Mesenchymal stem cell (in vitro differentiated cells and primary cell): ENCODE results near the gene CSF1R. TPM values are rescaled to one million over a fixed set of nuclear protein-coding genes. Genes with fewer than 3 reads are reported as not detected.

ENCODE experiments used
- DNase-seq: peaks from one replicate; pipeline ENCODE4 v3.0.0-alpha.2; 2013
- H2AFZ ChIP-seq: one replicate; pipeline ENCODE4 v1.6.1; 2013; ENCODE audit warnings: low read depth, mild to moderate bottlenecking, control low read depth, inconsistent platforms, low read length, moderate library complexity
- H2AK5ac ChIP-seq: 2 replicates; pipeline ENCODE4 v1.6.1; 2013; ENCODE audit warnings: low read length, moderate library complexity, mild to moderate bottlenecking, inconsistent platforms; ENCODE audit not compliant: severe bottlenecking
- H2BK120ac ChIP-seq: one replicate; pipeline ENCODE4 v1.6.1; 2013; ENCODE audit warnings: low read depth, mild to moderate bottlenecking, inconsistent platforms, low read length, moderate library complexity
- H2BK12ac ChIP-seq, 2 experiments: one replicate each; pipeline ENCODE4 v1.6.1; 2013; ENCODE audit warnings: inconsistent platforms in 2 of 2, low read length in 2 of 2, mild to moderate bottlenecking in 2 of 2, moderate library complexity in 2 of 2, control low read depth in 1 of 2
- H2BK15ac ChIP-seq: one replicate; pipeline ENCODE4 v1.6.1; 2013; ENCODE audit warnings: mild to moderate bottlenecking, low read depth, inconsistent platforms; ENCODE audit not compliant: poor library complexity, severe bottlenecking
- H2BK5ac ChIP-seq: 2 replicates; pipeline ENCODE4 v1.6.1; 2013; ENCODE audit warnings: low read depth, mild to moderate bottlenecking, low read length, control low read depth, inconsistent platforms; ENCODE audit not compliant: poor library complexity, severe bottlenecking
- H3K14ac ChIP-seq, 2 experiments: one replicate each; pipeline ENCODE4 v1.6.1; 2013; ENCODE audit warnings: inconsistent platforms in 2 of 2, low read length in 2 of 2, control low read depth in 1 of 2, mild to moderate bottlenecking in 1 of 2, moderate library complexity in 1 of 2
- H3K18ac ChIP-seq, 2 experiments: one replicate each; pipeline ENCODE4 v1.6.1; 2013; ENCODE audit warnings: inconsistent platforms in 2 of 2, low read length in 2 of 2, control low read depth in 1 of 2, low read depth in 1 of 2, mild to moderate bottlenecking in 1 of 2
- H3K23ac ChIP-seq, 2 experiments: one replicate each; pipeline ENCODE4 v1.6.1; 2013; ENCODE audit warnings: inconsistent platforms in 2 of 2, low read length in 2 of 2, mild to moderate bottlenecking in 2 of 2, moderate library complexity in 2 of 2, control low read depth in 1 of 2
- H3K27ac ChIP-seq: 2 replicates; pipeline ENCODE4 v1.5.1; 2013; ENCODE audit warnings: mild to moderate bottlenecking, moderate library complexity, low read length, control low read depth, inconsistent platforms; ENCODE audit not compliant: poor library complexity, severe bottlenecking
- H3K27me3 ChIP-seq, 2 experiments: 2 replicates each; pipeline versions ENCODE4 v1.6.1 to v1.7.0; 2013; ENCODE audit warnings: low read length in 2 of 2, mild to moderate bottlenecking in 2 of 2, moderate library complexity in 2 of 2, control low read depth in 1 of 2, inconsistent platforms in 1 of 2; ENCODE audit not compliant: control insufficient read depth in 1 of 2, insufficient read depth in 1 of 2
- H3K36me3 ChIP-seq, 2 experiments: 2 replicates each; pipeline versions ENCODE4 v1.6.1 to v1.7.0; 2013; ENCODE audit warnings: low read length in 2 of 2, control low read depth in 1 of 2, inconsistent platforms in 1 of 2, low read depth in 1 of 2, mild to moderate bottlenecking in 1 of 2; ENCODE audit not compliant: insufficient read depth in 2 of 2, control insufficient read depth in 1 of 2
- H3K4ac ChIP-seq, 2 experiments: one replicate each; pipeline ENCODE4 v1.6.1; 2013; ENCODE audit warnings: inconsistent platforms in 2 of 2, low read length in 2 of 2, mild to moderate bottlenecking in 2 of 2, moderate library complexity in 2 of 2, control low read depth in 1 of 2, low read depth in 1 of 2
- H3K4me1 ChIP-seq: 2 replicates; pipeline ENCODE4 v1.6.1; 2013; ENCODE audit warnings: low read depth, low read length, control low read depth; ENCODE audit not compliant: control insufficient read depth, insufficient read depth
- H3K4me2 ChIP-seq: 2 replicates; pipeline ENCODE4 v1.6.1; 2013; ENCODE audit warnings: low read length, mild to moderate bottlenecking, inconsistent platforms; ENCODE audit not compliant: poor library complexity, severe bottlenecking
- H3K4me3 ChIP-seq, 2 experiments: 2 replicates each; pipeline versions ENCODE4 v1.5.1 to v1.7.0; 2013; ENCODE audit warnings: low read length in 2 of 2, mild to moderate bottlenecking in 2 of 2, control low read depth in 1 of 2, low read depth in 1 of 2; ENCODE audit not compliant: insufficient read depth in 1 of 2
- H3K79me1 ChIP-seq: replicated peaks from 2 replicates; pipeline ENCODE4 v1.6.1; 2013; ENCODE audit warnings: mild to moderate bottlenecking, control low read depth, low read length, inconsistent platforms; ENCODE audit not compliant: poor library complexity, severe bottlenecking
- H3K9ac ChIP-seq: 2 replicates; pipeline ENCODE4 v1.7.0; 2013; ENCODE audit warnings: mild to moderate bottlenecking, low read length, moderate library complexity
- H3K9me3 ChIP-seq: 2 replicates; pipeline ENCODE4 v1.7.0; 2013; ENCODE audit warnings: mild to moderate bottlenecking, low read length; ENCODE audit not compliant: control insufficient read depth
- H4K8ac ChIP-seq: one replicate; pipeline ENCODE4 v1.6.1; 2013; ENCODE audit warnings: inconsistent platforms, mild to moderate bottlenecking, low read length, moderate library complexity
- H4K91ac ChIP-seq: one replicate; pipeline ENCODE4 v1.6.1; 2013; ENCODE audit warnings: mild to moderate bottlenecking, low read length, inconsistent platforms
- WGBS: methylation state at CpG from one replicate; pipeline ENCODE4 v1.1.7; 2013; ENCODE audit warnings: mixed read lengths; 5-methylcytosine and 5-hydroxymethylcytosine counted together
- polyA plus RNA-seq, 2 experiments: library from polyadenylated mRNA; stranded (reverse); fragments of 200-250 nt; gene quantifications; one replicate each; pipeline ENCODE4 v1.2.3, GENCODE V29; 2013

CSF1R gene
- 0.06 TPM for polyA plus RNA-seq (2013, experiment 1 of 2)
- polyA plus RNA-seq (2013, experiment 2 of 2) = 0.12 TPM

- peaks cover 4% of the 10 kb centered on the region for H3K4me1 ChIP-seq
- H4K91ac ChIP-seq = no peak within 1 kb of the TSS
- H3K9ac ChIP-seq = no peak within 1 kb of the TSS
- H3K9me3 ChIP-seq = no peaks in the 10 kb centered on the region
- no peak within 1 kb of the TSS for H2BK5ac ChIP-seq
- H2BK120ac ChIP-seq = no peak within 1 kb of the TSS
- 91% methylated on average over 9 of the region's 9 CpGs for WGBS
- H3K4me2 ChIP-seq = no peak within 1 kb of the TSS
- no peak within 1 kb of the TSS for H4K8ac ChIP-seq
- H2BK15ac ChIP-seq = no peak within 1 kb of the TSS
- no peak within 1 kb of the TSS for H3K4me3 ChIP-seq
- no peak within 1 kb of the TSS for H2BK12ac ChIP-seq
- H3K23ac ChIP-seq = no peak within 1 kb of the TSS
- H3K27me3 ChIP-seq = peaks cover 0 to 23% of the 10 kb centered on the region in 2 experiments
- DNase-seq = no peak
- H3K14ac ChIP-seq = no peak within 1 kb of the TSS
- no peak within 1 kb of the TSS for H3K4ac ChIP-seq
- no peak within 1 kb of the TSS for H3K18ac ChIP-seq
- H3K79me1 ChIP-seq = no peaks in the 10 kb centered on the region
- no peak within 1 kb of the TSS for H2AK5ac ChIP-seq
- H3K36me3 ChIP-seq = no peaks in the 10 kb centered on the region
- H2AFZ ChIP-seq = no peak within 1 kb of the TSS
- H3K27ac ChIP-seq = no peak within 1 kb of the TSS
Measured at GRCh38 chr5:150085950-150086715, at the start of gene CSF1R. TSS of gene CSF1R (minus strand) at chr5:150086554. CDS start at chr5:150086427, 127 bp downstream.

GRCh38 chr5:150135557-150136304 is 49.4 kb upstream of the CSF1R start:
- Histone ChIP-seq H3K27ac (peak overlapping the region; percentile 99), H2BK5ac (peak overlapping the region; percentile 36), H2AFZ (no peak overlapping the region), H2BK120ac (no peak overlapping the region), H3K18ac (peak overlapping the region; percentile 8 to 13), H3K79me1 (peaks cover 16% of the 10 kb centered on the region), H3K23ac (no peak overlapping the region), H2AK5ac (peak overlapping the region; percentile 26), H3K9me3 (no peaks in the 10 kb centered on the region), H3K4ac (peak overlapping the region; percentile 50 to 99), H2BK15ac (no peak overlapping the region), H4K91ac (peak overlapping the region; percentile 9), H4K8ac (peak overlapping the region; percentile 16), H3K4me3 (no peak overlapping the region), H3K4me1 (peaks cover 63% of the 10 kb centered on the region), H3K36me3 (peaks cover 52 to 91% of the 10 kb centered on the region in 2 experiments), H3K14ac (no peak overlapping the region), H3K27me3 (no peaks in the 10 kb centered on the region), H3K4me2 (no peak overlapping the region), H2BK12ac (peak overlapping the region in 1 of 2 experiments; percentile 55), H3K9ac (peak overlapping the region; percentile 42)
- WGBS = 90% methylated on average over 20 of the region's 21 CpGs
- no peak for DNase-seq

- no peak overlapping the region for H3K14ac ChIP-seq
- H3K36me3 ChIP-seq = peaks cover 65 to 94% of the 10 kb centered on the region in 2 experiments
- no peak overlapping the region for H2BK15ac ChIP-seq
- H3K4ac ChIP-seq = no peak overlapping the region
- H3K4me3 ChIP-seq = no peak overlapping the region
- no peak for DNase-seq
- no peak overlapping the region for H4K91ac ChIP-seq
- H3K27ac ChIP-seq = no peak overlapping the region
- no peaks in the 10 kb centered on the region for H3K9me3 ChIP-seq
- H3K79me1 ChIP-seq = peaks cover 21% of the 10 kb centered on the region
- H3K4me1 ChIP-seq = peaks cover 58% of the 10 kb centered on the region
- WGBS = 86% methylated on average over 7 of the region's 7 CpGs
- H3K18ac ChIP-seq = peak overlapping the region in 1 of 2 experiments; percentile 46
- H4K8ac ChIP-seq = no peak overlapping the region
- H2BK12ac ChIP-seq = no peak overlapping the region
- peak overlapping the region; percentile 60 for H3K9ac ChIP-seq
- H2BK5ac ChIP-seq = no peak overlapping the region
- H2AK5ac ChIP-seq = no peak overlapping the region
- H3K4me2 ChIP-seq = no peak overlapping the region
- H2BK120ac ChIP-seq = no peak overlapping the region
- no peaks in the 10 kb centered on the region for H3K27me3 ChIP-seq
- H2AFZ ChIP-seq = no peak overlapping the region
- no peak overlapping the region for H3K23ac ChIP-seq
Measured at GRCh38 chr5:150134198-150134588, 47.8 kb upstream of the CSF1R start.

- Histone ChIP-seq H3K4me1 (peaks cover 54% of the 10 kb centered on the region), H3K23ac (no peak overlapping the region), H2BK12ac (no peak overlapping the region), H3K27ac (no peak overlapping the region), H3K4ac (no peak overlapping the region), H3K9me3 (no peaks in the 10 kb centered on the region), H2BK5ac (no peak overlapping the region), H3K4me2 (no peak overlapping the region), H4K91ac (no peak overlapping the region), H2BK120ac (no peak overlapping the region), H2AFZ (no peak overlapping the region), H3K4me3 (no peak overlapping the region), H3K79me1 (peaks cover 24% of the 10 kb centered on the region), H3K27me3 (no peaks in the 10 kb centered on the region), H2AK5ac (no peak overlapping the region), H3K18ac (no peak overlapping the region), H4K8ac (no peak overlapping the region), H3K36me3 (peaks cover 70 to 96% of the 10 kb centered on the region in 2 experiments), H3K14ac (no peak overlapping the region), H3K9ac (peak overlapping the region; percentile 60), H2BK15ac (no peak overlapping the region)
- DNase-seq = no peak
- WGBS = 91% methylated on average over 16 of the region's 16 CpGs
Measured at GRCh38 chr5:150133581-150134197, 47.3 kb upstream of the CSF1R start.
